ENCODE measurements around the gene PON2. TPM values are rescaled to one million over a fixed set of nuclear protein-coding genes. Genes with fewer than 3 reads are reported as not detected.

Gene PON2
- total RNA-seq, 2 donors from 2014 or later = 66.3 to 66.8 TPM

DNA sequence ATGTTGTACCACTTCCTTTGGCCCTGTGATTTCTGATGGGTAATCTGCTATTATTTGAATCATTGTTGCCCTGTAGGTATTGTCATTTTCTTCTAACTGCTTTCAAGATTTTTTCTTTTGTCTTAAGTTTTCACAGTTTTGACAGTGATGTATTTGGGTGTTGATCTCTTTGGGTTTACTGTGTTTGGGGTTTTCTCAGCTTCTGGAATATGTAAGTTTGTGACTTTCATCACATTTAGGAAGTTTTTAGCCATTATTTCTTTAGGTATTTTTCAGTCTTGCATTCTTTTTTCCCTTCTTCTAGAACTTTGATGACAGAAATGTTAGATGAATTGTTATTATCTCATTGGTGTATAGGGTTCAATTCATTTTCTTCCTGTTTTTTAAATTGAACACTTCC lies 23.1 kb upstream of the PON2 start:
- Mint-ChIP-seq H3K36me3 (ENCODE audit: low read depth) (peaks cover 3% of the 10 kb centered on the region), H3K4me1 (no peaks in the 10 kb centered on the region), H3K27me3 (ENCODE audit: insufficient read depth) (no peaks in the 10 kb centered on the region), H3K27ac (no peak overlapping the region), H3K4me3 (no peak overlapping the region), H3K9me3 (peaks cover 41% of the 10 kb centered on the region)
- TF ChIP-seq, protein P1, sequence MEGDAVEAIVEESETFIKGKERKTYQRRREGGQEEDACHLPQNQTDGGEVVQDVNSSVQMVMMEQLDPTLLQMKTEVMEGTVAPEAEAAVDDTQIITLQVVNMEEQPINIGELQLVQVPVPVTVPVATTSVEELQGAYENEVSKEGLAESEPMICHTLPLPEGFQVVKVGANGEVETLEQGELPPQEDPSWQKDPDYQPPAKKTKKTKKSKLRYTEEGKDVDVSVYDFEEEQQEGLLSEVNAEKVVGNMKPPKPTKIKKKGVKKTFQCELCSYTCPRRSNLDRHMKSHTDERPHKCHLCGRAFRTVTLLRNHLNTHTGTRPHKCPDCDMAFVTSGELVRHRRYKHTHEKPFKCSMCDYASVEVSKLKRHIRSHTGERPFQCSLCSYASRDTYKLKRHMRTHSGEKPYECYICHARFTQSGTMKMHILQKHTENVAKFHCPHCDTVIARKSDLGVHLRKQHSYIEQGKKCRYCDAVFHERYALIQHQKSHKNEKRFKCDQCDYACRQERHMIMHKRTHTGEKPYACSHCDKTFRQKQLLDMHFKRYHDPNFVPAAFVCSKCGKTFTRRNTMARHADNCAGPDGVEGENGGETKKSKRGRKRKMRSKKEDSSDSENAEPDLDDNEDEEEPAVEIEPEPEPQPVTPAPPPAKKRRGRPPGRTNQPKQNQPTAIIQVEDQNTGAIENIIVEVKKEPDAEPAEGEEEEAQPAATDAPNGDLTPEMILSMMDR (conservative IDR thresholded peaks at IDR 0.05) = no peak
- Histone ChIP-seq H3K36me3 (ENCODE audit: control insufficient read depth, insufficient read depth, low read length) (no peaks in the 10 kb centered on the region), H3K4me1 (ENCODE audit: control insufficient read depth, insufficient read depth, low read length) (no peaks in the 10 kb centered on the region), H3K27me3 (ENCODE audit: control insufficient read depth, insufficient read depth, low read length, poor library complexity, severe bottlenecking) (no peaks in the 10 kb centered on the region), H3K9me3 (ENCODE audit: control insufficient read depth, low read length) (peaks cover 21% of the 10 kb centered on the region), H3K27ac (ENCODE audit: low read depth, low read length) (no peak overlapping the region), H3K4me3 (ENCODE audit: low read length) (no peak overlapping the region), H3K9ac (ENCODE audit: extremely low read depth, low read length, poor library complexity, severe bottlenecking) (no peak overlapping the region)
- no peak for DNase-seq

DNA sequence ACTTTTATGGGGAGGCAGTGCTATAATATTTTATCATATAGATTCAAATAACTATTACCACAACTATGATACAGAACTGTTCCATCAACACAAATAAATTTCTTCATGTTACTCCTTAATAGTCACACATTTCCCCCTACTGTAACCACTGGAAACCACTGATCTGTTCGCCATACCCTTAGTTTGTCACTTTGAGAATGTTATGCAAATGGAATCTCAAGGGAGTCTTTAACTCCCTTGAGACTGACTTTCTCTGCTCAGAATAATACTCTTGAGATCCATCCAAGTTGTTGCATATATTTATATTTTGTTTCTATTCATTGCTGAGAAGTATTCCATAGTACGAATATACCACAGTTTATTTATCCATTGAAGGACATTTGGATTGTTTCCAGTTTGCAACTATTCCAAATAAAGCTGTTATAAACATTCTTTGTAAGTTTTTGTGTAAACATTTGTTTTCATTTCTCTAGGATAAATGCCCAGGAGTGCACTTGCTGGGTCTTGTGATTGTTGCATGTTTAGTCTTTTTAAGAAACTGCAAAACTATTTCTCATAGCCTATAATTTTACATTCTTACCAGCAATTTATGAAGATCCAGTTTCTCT lies 19.7 kb upstream of the PON2 start:
- no peaks in the 10 kb centered on the region for H3K27me3 Mint-ChIP-seq (ENCODE audit: insufficient read depth)
- no peak overlapping the region for H3K27ac ChIP-seq (ENCODE audit: low read depth, low read length)
- no peak overlapping the region for H3K4me3 Mint-ChIP-seq
- no peak overlapping the region for H3K27ac Mint-ChIP-seq
- H3K9me3 ChIP-seq (ENCODE audit: control insufficient read depth, low read length) = peaks cover 14% of the 10 kb centered on the region
- TF ChIP-seq, protein P1 (conservative IDR thresholded peaks at IDR 0.05) = no peak
- no peaks in the 10 kb centered on the region for H3K27me3 ChIP-seq (ENCODE audit: control insufficient read depth, insufficient read depth, low read length, poor library complexity, severe bottlenecking)
- H3K4me1 ChIP-seq (ENCODE audit: control insufficient read depth, insufficient read depth, low read length) = no peaks in the 10 kb centered on the region
- H3K9me3 Mint-ChIP-seq = peaks cover 17% of the 10 kb centered on the region
- H3K9ac ChIP-seq (ENCODE audit: extremely low read depth, low read length, poor library complexity, severe bottlenecking) = no peak overlapping the region
- no peaks in the 10 kb centered on the region for H3K4me1 Mint-ChIP-seq
- no peak for DNase-seq
- H3K36me3 ChIP-seq (ENCODE audit: control insufficient read depth, insufficient read depth, low read length) = no peaks in the 10 kb centered on the region
- H3K36me3 Mint-ChIP-seq (ENCODE audit: low read depth) = peaks cover 3% of the 10 kb centered on the region
- WGBS, 2 experiments (ENCODE audit: insufficient coverage in 1 of 2, insufficient read length in 1 of 2) = 85 to 90% methylated on average over 1 of the region's 2 CpGs
- H3K4me3 ChIP-seq (ENCODE audit: low read length) = no peak overlapping the region

DNA sequence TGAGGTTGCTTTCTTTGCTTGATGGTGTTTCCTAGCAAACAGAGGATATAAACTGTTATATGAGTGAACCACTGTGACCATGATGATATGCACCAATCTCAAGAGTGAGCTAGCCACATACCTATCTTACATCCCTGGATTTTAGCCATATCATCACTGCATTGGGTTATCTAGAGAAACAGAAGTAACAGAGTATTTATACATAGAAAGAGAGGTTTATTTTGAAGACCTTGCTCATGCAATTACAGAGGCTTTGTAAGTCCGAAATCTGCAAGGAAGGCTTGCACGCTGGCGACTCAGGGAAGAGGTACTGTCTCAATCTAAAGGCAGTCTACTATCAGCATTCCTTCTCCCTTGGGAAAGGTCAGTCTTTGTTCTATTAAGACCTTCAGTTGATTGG lies 11.8 kb upstream of the PON2 start:
- 92 to 100% methylated on average over 3 of the region's 3 CpGs for WGBS, 2 experiments (ENCODE audit: insufficient coverage in 1 of 2, insufficient read length in 1 of 2)
- Mint-ChIP-seq H3K27me3 (ENCODE audit: insufficient read depth) (no peaks in the 10 kb centered on the region), H3K4me1 (peaks cover 1% of the 10 kb centered on the region), H3K27ac (no peak overlapping the region), H3K36me3 (ENCODE audit: low read depth) (no peaks in the 10 kb centered on the region), H3K9me3 (no peaks in the 10 kb centered on the region), H3K4me3 (no peak overlapping the region)
- no peak overlapping the region for H3K9ac ChIP-seq (ENCODE audit: extremely low read depth, low read length, poor library complexity, severe bottlenecking)
- no peaks in the 10 kb centered on the region for H3K4me1 ChIP-seq (ENCODE audit: control insufficient read depth, insufficient read depth, low read length)
- DNase-seq = no peak
- no peaks in the 10 kb centered on the region for H3K36me3 ChIP-seq (ENCODE audit: control insufficient read depth, insufficient read depth, low read length)
- no peaks in the 10 kb centered on the region for H3K9me3 ChIP-seq (ENCODE audit: control insufficient read depth, low read length)
- TF ChIP-seq, protein P1 (conservative IDR thresholded peaks at IDR 0.05) = no peak
- H3K27me3 ChIP-seq (ENCODE audit: control insufficient read depth, insufficient read depth, low read length, poor library complexity, severe bottlenecking) = no peaks in the 10 kb centered on the region
- H3K27ac ChIP-seq (ENCODE audit: low read depth, low read length) = no peak overlapping the region
- no peak overlapping the region for H3K4me3 ChIP-seq (ENCODE audit: low read length)
